ENCODE data around the gene THOC1.

The THOC1 gene

GRCh38 chr18:231563-231962, 36.3 kb downstream of the THOC1 start:
- no peak for TF ChIP-seq CTCF (IDR thresholded peaks at IDR 0.05; ENCODE audit: low read depth, low read length)
- no peak overlapping the region for H3K4me3 ChIP-seq (ENCODE audit: low read depth, low read length)
- H3K27me3 ChIP-seq (ENCODE audit: insufficient read depth, low read depth, severe bottlenecking): no peaks in the 10 kb centered on the region
- no peak overlapping the region for H3K27ac ChIP-seq
- H3K36me3 ChIP-seq: peaks cover 33% of the 10 kb centered on the region
- no peak for DNase-seq
- H3K9me3 ChIP-seq (ENCODE audit: severe bottlenecking): no peaks in the 10 kb centered on the region

GRCh38 chr18:228586-228985, 39.3 kb downstream of the THOC1 start:
- Histone ChIP-seq H3K4me3 (ENCODE audit: low read depth, low read length) (no peak overlapping the region), H3K27me3 (ENCODE audit: insufficient read depth, low read depth, severe bottlenecking) (no peaks in the 10 kb centered on the region), H3K27ac (no peak overlapping the region), H3K36me3 (peaks cover 56% of the 10 kb centered on the region), H3K9me3 (ENCODE audit: severe bottlenecking) (no peaks in the 10 kb centered on the region)
- no peak for TF ChIP-seq CTCF (IDR thresholded peaks at IDR 0.05; ENCODE audit: low read depth, low read length)
- no peak for DNase-seq

GRCh38 chr18:227902-228301, 39.9 kb downstream of the THOC1 start:
- Histone ChIP-seq H3K27me3 (ENCODE audit: insufficient read depth, low read depth, severe bottlenecking) (no peaks in the 10 kb centered on the region), H3K36me3 (peaks cover 63% of the 10 kb centered on the region)
- no peak for DNase-seq

GRCh38 chr18:227374-227773, 40.5 kb downstream of the THOC1 start:
- H3K9me3 ChIP-seq (ENCODE audit: severe bottlenecking): no peaks in the 10 kb centered on the region
- TF ChIP-seq CTCF (IDR thresholded peaks at IDR 0.05; ENCODE audit: low read depth, low read length): no peak
- no peak overlapping the region for H3K27ac ChIP-seq
- no peaks in the 10 kb centered on the region for H3K27me3 ChIP-seq (ENCODE audit: insufficient read depth, low read depth, severe bottlenecking)
- no peak for DNase-seq
- H3K4me3 ChIP-seq (ENCODE audit: low read depth, low read length): no peak overlapping the region
- peaks cover 68% of the 10 kb centered on the region for H3K36me3 ChIP-seq

More at GRCh38 chr18:227902-228301, 39.9 kb downstream of the THOC1 start:
- Histone ChIP-seq H3K9me3 (ENCODE audit: severe bottlenecking) (no peaks in the 10 kb centered on the region), H3K4me3 (ENCODE audit: low read depth, low read length) (no peak overlapping the region), H3K27ac (no peak overlapping the region)
- no peak for TF ChIP-seq CTCF (IDR thresholded peaks at IDR 0.05; ENCODE audit: low read depth, low read length)

- DNase-seq: no peak
- Histone ChIP-seq H3K27me3 (ENCODE audit: insufficient read depth, low read depth, severe bottlenecking) (no peaks in the 10 kb centered on the region), H3K27ac (no peak overlapping the region), H3K4me3 (ENCODE audit: low read depth, low read length) (no peak overlapping the region), H3K36me3 (peaks cover 74% of the 10 kb centered on the region), H3K9me3 (ENCODE audit: severe bottlenecking) (no peaks in the 10 kb centered on the region)
- no peak for TF ChIP-seq CTCF (IDR thresholded peaks at IDR 0.05; ENCODE audit: low read depth, low read length)
Measured at GRCh38 chr18:225745-226144, 42.1 kb downstream of the THOC1 start.

- TF ChIP-seq CTCF (IDR thresholded peaks at IDR 0.05; ENCODE audit: low read depth, low read length): no peak
- H3K36me3 ChIP-seq: peaks cover 73% of the 10 kb centered on the region
- H3K27me3 ChIP-seq (ENCODE audit: insufficient read depth, low read depth, severe bottlenecking): no peaks in the 10 kb centered on the region
Measured at GRCh38 chr18:220708-221107, 47.1 kb downstream of the THOC1 start.

More at GRCh38 chr18:220708-221107, 47.1 kb downstream of the THOC1 start:
- Histone ChIP-seq H3K4me3 (ENCODE audit: low read depth, low read length) (no peak overlapping the region), H3K9me3 (ENCODE audit: severe bottlenecking) (no peaks in the 10 kb centered on the region), H3K27ac (no peak overlapping the region)
- DNase-seq: no peak

Data from WERI-Rb-1 (cell line).